NCI-H2227 treated with DMSO at 0.1 percent for 48 hours (cell line): ENCODE results near the gene SPIN3.
"Not testable (repeated sequence)": the region's sequence is repeated elsewhere in the genome, so short reads cannot be mapped to it uniquely, and the experiment has no call there.

Source experiments
- DNase-seq: peaks from one replicate; lab custom pipeline; 2025; lab: John Stamatoyannopoulos, UW

SPIN3 gene

DNA sequence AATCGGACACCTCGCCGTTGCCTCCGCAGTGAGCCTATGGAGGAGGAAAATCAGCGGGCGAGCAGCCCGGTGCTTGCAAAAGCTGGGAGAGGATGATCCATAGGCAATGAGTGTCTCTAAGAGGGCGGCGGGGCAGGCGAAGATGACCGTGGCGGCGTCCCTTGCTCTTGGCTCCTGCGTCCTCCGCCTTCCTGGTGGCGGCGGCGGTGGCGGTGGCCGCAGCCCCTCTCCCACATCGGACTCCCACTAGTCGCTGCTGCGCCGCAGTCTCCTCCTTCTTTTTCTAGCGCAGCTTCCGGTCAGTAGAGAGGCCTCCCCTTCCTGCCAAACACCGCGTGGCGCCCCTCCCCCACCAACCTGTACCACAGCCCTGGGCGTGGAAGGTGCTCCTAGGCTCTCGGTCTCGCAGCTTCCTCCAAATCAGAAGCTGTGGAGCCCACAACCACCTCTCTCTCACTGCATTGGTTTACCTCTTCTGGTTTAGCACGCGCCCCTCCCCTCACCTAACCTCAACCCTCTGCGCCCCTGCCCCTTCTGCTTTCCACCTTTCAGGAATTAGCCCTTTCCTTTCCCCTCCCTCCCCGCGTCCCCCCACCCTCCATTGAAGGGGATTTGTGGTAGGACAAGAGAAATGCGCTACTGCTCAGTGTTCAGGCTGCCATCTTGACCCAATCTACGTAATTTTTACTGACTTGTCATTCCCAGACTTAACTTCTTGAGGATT lies at the start of gene SPIN3:
TSS of gene SPIN3 (minus strand) at position 271 of the 724 bp plus-strand sequence. CDS start 594 bp downstream, outside the sequence.
- peak; percentile 97 for DNase-seq

DNA sequence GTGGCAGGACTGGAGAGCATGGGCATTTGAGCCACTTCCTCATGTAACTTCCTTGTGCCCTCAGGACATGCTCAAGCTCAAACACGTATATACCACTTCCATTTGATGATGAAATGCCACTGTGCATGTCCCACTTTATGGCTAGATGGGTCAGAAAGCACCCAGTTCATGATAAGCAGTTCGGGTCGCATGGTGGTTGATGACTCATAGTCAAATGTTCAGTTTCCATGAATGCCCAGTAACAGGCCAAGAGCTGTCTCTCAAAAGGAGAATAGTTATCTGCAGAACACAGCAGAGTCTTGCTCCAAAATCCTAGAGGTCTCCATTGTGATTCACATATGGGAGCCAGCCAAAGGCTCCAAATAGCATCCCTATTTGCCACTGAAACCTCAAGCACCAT lies 48.9 kb upstream of the SPIN3 start:
- DNase-seq: no peak

DNA sequence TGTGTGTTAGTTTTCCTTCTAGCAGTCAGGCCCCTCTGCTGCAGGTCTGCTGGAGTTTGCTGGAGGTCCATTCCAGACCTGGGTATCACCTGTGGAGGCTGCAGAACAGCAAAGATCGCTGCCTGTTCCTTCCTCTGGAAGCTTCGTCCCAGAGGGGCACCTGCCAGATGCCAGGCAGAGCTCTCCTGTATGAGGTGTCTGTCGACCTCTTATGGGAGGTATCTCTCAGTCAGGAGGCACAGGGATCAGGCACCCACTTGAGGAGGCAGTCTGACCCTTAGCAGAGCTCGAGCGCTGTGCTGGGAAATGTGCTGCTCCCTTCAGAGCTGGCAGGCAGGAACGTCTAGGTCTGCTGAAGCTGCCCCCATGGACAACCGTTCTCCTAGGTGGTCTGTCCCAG lies 41.9 kb upstream of the SPIN3 start:
- DNase-seq: not testable (repeated sequence)

- peak; percentile 40 for DNase-seq
These were observed 718 bp downstream of the SPIN3 start for GRCh38 chrX:56994375-56995270.

DNA sequence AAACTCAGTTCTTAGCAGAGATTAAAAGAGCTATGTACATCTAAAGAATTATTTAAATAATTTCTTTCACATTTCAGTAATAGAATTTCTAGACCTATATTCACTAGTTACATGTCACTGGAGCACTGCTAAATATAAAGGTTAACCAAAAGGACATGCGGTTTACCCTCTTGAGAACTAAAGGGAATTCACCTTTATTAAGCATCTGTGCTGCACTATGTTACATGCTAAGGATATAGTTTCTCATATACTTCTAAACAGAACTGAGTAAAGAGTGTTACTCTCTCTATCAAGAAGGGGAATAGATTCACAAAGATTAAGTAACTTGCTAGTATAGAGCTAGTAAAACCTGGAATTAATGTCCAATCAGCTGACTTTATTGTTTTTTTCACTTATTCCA lies 7.6 kb downstream of the SPIN3 start:
- DNase-seq: no peak

DNA sequence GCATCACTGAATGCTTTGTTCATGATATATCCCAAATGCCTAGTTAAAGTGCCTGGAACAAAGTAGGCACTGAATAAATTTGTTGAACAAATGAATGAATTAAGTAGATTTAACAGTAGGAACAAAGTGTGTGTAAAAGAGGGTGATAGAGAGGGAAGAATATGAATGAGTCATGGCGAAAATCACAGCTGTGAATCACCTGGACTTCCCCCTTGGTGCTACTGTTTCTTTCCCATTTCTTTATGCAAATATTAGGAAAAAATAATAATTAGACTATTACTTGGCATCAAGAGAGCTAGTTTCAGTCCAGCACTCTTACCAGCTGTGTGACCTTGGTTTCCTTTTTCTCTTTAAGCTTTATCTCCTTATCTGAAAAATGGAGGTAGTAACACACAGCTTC lies 9.2 kb downstream of the SPIN3 start:
- no peak for DNase-seq

- peak; percentile 17 for DNase-seq
These were observed 17.2 kb downstream of the SPIN3 start for GRCh38 chrX:56978172-56978571.

- no peak for DNase-seq
These were observed 19.7 kb downstream of the SPIN3 start for GRCh38 chrX:56975611-56976010.

DNA sequence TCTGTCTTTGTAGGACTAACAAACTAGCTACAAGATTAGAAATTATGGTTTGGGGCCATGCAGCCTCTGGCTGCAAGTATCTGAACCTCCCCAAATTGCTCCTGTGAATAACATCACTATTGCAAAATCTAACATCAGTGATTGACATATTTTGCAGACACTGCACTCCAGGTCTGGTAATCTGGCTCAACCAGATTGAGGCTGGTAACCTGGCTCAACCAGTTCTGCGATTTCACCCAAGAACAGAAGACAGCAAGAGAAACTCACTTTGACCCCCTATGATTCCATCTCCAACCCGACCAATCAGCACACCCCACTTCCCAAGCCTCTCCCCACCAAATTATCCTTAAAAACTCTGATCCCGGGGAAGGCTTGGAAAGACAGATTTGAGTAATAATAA lies 20.9 kb downstream of the SPIN3 start:
- no peak for DNase-seq

- no peak for DNase-seq
These were observed 25.8 kb downstream of the SPIN3 start for GRCh38 chrX:56969559-56969958.

GRCh38 chrX:56968980-56969379 lies 26.4 kb downstream of the SPIN3 start:
- DNase-seq: no peak

DNA sequence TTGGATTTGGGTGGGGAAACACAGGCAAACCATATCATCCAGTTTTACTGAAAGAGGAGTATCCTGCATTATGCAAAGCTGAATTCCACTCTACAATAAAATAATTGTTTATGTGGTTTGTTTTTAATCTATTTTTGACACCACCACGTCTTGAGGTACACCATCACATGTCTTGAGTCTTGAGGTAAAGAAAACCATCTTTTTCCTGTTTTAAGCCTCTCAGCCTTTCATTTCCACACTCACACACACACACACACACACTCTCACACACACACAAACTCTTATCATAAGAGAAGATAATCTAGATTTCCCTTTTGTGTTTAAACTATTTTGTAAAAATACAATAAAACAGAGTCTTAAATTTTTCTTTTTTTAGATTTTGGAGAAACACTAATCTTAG lies 32.0 kb downstream of the SPIN3 start:
- DNase-seq: no peak

GRCh38 chrX:56947699-56948098 lies 47.6 kb downstream of the SPIN3 start:
- DNase-seq: no peak

DNA sequence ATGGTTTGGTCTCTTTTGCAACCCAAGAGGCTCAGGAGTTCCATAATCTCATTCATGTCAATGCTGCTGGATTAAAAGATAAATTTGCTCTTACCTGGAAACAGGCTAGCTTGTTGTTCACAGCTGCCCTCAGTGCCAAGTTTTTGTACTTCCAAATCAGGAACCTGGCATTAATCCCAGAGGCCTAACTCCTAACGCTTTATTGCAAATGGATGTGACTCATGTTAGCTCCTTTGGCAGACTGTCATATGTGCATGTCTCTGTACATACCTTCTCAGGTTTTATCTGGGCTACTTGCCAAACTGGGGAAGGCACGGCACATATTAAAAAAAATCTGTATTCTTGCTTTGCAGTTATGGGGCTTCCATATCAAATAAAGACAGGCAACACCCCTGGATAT lies 49.1 kb downstream of the SPIN3 start:
- DNase-seq: not testable (repeated sequence)

DNA sequence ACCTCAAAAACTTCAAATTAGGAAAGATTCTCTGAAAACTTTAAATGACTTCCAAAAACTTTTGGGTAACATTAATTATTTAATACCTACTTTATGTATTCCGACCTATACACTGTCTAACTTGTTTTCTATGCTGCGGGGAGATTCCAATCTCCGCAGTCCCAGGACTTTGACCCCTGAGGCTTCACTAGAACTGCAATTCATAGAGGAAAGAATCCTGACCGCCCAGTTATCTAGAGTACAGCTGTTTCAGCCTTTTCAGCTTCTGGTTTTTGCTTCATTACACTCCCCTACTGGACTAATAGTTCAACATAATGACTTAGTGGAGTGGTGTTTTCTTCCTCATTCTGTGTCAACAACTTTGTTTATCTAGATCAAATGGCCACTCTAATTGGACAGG lies 50.1 kb downstream of the SPIN3 start:
- DNase-seq: not testable (repeated sequence)

- no peak for DNase-seq
These were observed 52.1 kb downstream of the SPIN3 start for GRCh38 chrX:56943264-56943663.
